ENCODE results near the gene GALNT13.

The GALNT13 gene

DNA sequence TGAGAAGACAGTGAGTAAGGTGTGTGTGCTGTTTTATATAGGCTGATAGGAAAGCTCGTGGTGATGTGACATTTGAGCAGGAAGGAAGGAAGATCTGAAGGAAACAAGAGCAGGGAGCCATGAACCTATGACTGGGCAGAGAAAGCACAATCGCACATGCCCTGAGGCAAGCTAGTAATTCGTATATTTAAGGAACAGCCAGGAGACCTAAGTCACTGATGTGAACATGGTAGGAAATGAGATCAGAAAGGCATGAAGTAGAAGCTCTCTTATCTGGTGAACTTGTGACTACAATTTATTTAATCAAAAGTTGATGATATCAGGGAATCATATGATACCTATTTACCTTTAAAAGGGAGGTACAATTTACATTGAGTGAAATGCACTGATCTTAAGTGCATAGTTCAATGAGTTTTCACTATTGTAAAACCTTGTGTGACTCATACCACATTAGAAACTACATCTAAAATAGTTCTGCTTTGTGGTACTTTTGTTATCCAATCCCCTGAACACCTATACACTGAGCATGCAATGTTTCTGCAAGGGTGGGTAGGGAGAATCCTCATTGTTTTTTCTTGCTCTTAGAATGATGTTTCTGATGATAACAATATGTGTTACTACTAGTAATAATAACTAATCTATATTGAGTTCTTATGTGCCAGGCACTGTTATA is 67.5 kb downstream of the GALNT13 start:
- no peak for TF ChIP-seq EZH2 (optimal IDR thresholded peaks at IDR 0.05; ENCODE audit: low read depth, low read length)
- no peak for TF ChIP-seq EZH2phosphoT487 (IDR thresholded peaks at IDR 0.05; ENCODE audit: low read length)
- no peak for TF ChIP-seq CTCF (IDR thresholded peaks at IDR 0.05; ENCODE audit: low read length)
- Histone ChIP-seq H4K20me1 (ENCODE audit: insufficient read depth, low read length) (no peaks in the 10 kb centered on the region), H3K27me3 (replicated peaks; ENCODE audit: insufficient read depth, low read length) (no peaks in the 10 kb centered on the region), H3K4me3 (ENCODE audit: low read length) (no peak overlapping the region), H3K9ac (ENCODE audit: low read length) (no peak overlapping the region), H3K79me2 (ENCODE audit: low read length) (no peaks in the 10 kb centered on the region), H3K9me2 (replicated peaks; ENCODE audit: insufficient read depth, low read length) (no peaks in the 10 kb centered on the region), H3F3A (ENCODE audit: insufficient read depth, low read length) (no peaks in the 10 kb centered on the region), H3K27ac (ENCODE audit: low read length) (no peak overlapping the region), H3K4me2 (ENCODE audit: low read depth, low read length) (no peak overlapping the region), H3K4me1 (ENCODE audit: low read length) (no peaks in the 10 kb centered on the region), H3K36me3 (replicated peaks; ENCODE audit: insufficient read depth, low read length) (no peaks in the 10 kb centered on the region), H3K9me3 (replicated peaks; ENCODE audit: insufficient read depth, low read length) (no peaks in the 10 kb centered on the region), H2AFZ (ENCODE audit: low read length) (no peak overlapping the region)
- no peak for DNase-seq

GRCh38 chr2:153940511-153940910 is 68.8 kb downstream of the GALNT13 start:
- H3K79me2 ChIP-seq (ENCODE audit: low read length) = no peaks in the 10 kb centered on the region
- H3K4me2 ChIP-seq (ENCODE audit: low read depth, low read length) = no peak overlapping the region
- H4K20me1 ChIP-seq (ENCODE audit: insufficient read depth, low read length) = no peaks in the 10 kb centered on the region

DNA sequence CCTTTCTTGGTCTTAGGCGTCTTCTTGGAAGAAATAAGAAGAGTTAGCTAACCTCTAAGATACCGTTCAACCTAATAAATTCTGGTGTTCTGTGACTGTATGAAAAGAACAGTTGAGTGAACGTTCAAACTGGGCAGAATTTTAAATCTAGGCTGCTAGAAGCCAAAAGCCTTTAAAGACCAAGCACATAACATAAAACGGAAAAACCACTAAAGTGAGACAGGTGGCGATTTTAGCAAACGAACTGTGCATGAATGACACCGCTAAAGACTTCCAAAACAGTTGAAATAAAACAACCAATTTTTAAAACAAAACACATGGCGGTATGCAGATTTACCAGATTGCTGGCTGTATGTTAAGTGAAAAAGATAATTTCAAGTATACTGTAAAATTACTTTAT is 73.1 kb downstream of the GALNT13 start:
- no peaks in the 10 kb centered on the region for H3K4me1 ChIP-seq (ENCODE audit: low read length)
- no peak for DNase-seq
- H3K9me2 ChIP-seq (replicated peaks; ENCODE audit: insufficient read depth, low read length) = no peaks in the 10 kb centered on the region
- H3K9me3 ChIP-seq (replicated peaks; ENCODE audit: insufficient read depth, low read length) = no peaks in the 10 kb centered on the region
- no peak overlapping the region for H2AFZ ChIP-seq (ENCODE audit: low read length)
- TF ChIP-seq EZH2phosphoT487 (IDR thresholded peaks at IDR 0.05; ENCODE audit: low read length) = no peak
- H3F3A ChIP-seq (ENCODE audit: insufficient read depth, low read length) = no peaks in the 10 kb centered on the region
- H3K4me2 ChIP-seq (ENCODE audit: low read depth, low read length) = no peak overlapping the region
- no peak overlapping the region for H3K4me3 ChIP-seq (ENCODE audit: low read length)
- no peak overlapping the region for H3K9ac ChIP-seq (ENCODE audit: low read length)
- no peaks in the 10 kb centered on the region for H3K79me2 ChIP-seq (ENCODE audit: low read length)
- no peaks in the 10 kb centered on the region for H3K36me3 ChIP-seq (replicated peaks; ENCODE audit: insufficient read depth, low read length)
- H3K27ac ChIP-seq (ENCODE audit: low read length) = no peak overlapping the region
- no peaks in the 10 kb centered on the region for H3K27me3 ChIP-seq (replicated peaks; ENCODE audit: insufficient read depth, low read length)
- H4K20me1 ChIP-seq (ENCODE audit: insufficient read depth, low read length) = no peaks in the 10 kb centered on the region

More at GRCh38 chr2:153940511-153940910, 68.8 kb downstream of the GALNT13 start:
- Histone ChIP-seq H3K9me2 (replicated peaks; ENCODE audit: insufficient read depth, low read length) (no peaks in the 10 kb centered on the region), H3K4me1 (ENCODE audit: low read length) (no peaks in the 10 kb centered on the region), H2AFZ (ENCODE audit: low read length) (no peak overlapping the region), H3K9me3 (replicated peaks; ENCODE audit: insufficient read depth, low read length) (no peaks in the 10 kb centered on the region), H3F3A (ENCODE audit: insufficient read depth, low read length) (no peaks in the 10 kb centered on the region), H3K27me3 (replicated peaks; ENCODE audit: insufficient read depth, low read length) (no peaks in the 10 kb centered on the region), H3K4me3 (ENCODE audit: low read length) (no peak overlapping the region), H3K9ac (ENCODE audit: low read length) (no peak overlapping the region), H3K36me3 (replicated peaks; ENCODE audit: insufficient read depth, low read length) (no peaks in the 10 kb centered on the region), H3K27ac (ENCODE audit: low read length) (no peak overlapping the region)
- TF ChIP-seq EZH2phosphoT487 (IDR thresholded peaks at IDR 0.05; ENCODE audit: low read length) (no peak), CTCF (IDR thresholded peaks at IDR 0.05; ENCODE audit: low read length) (no peak), EZH2 (optimal IDR thresholded peaks at IDR 0.05; ENCODE audit: low read depth, low read length) (no peak)
- no peak for DNase-seq

DNA sequence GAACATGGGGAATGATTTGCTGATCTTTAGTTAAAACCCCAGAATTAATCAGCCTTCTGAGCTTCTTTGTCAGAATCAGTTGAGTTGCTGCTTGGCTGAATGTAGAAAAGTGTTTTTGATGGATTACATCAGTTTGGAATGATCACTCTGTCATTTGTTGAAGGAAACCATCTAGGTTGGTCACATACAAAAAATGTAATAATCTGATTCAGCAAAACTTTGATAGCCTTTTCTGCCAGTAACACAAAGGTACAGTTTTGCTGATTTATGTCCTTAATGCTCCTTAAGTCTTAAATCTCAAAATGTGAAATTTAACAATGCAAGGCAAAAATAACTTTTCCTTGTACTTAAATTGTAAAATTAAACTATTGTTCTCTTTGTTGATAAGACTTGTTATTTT is 74.3 kb downstream of the GALNT13 start:
- H3K4me1 ChIP-seq (ENCODE audit: low read length) = no peaks in the 10 kb centered on the region
- H3K27me3 ChIP-seq (replicated peaks; ENCODE audit: insufficient read depth, low read length) = no peaks in the 10 kb centered on the region
- H3K4me2 ChIP-seq (ENCODE audit: low read depth, low read length) = no peak overlapping the region
- H3K79me2 ChIP-seq (ENCODE audit: low read length) = no peaks in the 10 kb centered on the region
- TF ChIP-seq CTCF (IDR thresholded peaks at IDR 0.05; ENCODE audit: low read length) (no peak), EZH2 (optimal IDR thresholded peaks at IDR 0.05; ENCODE audit: low read depth, low read length) (no peak), EZH2phosphoT487 (IDR thresholded peaks at IDR 0.05; ENCODE audit: low read length) (no peak)
- no peak overlapping the region for H3K9ac ChIP-seq (ENCODE audit: low read length)
- H3K27ac ChIP-seq (ENCODE audit: low read length) = no peak overlapping the region
- no peaks in the 10 kb centered on the region for H4K20me1 ChIP-seq (ENCODE audit: insufficient read depth, low read length)
- no peak overlapping the region for H3K4me3 ChIP-seq (ENCODE audit: low read length)
- no peak for DNase-seq
- H3K36me3 ChIP-seq (replicated peaks; ENCODE audit: insufficient read depth, low read length) = no peaks in the 10 kb centered on the region
- no peak overlapping the region for H2AFZ ChIP-seq (ENCODE audit: low read length)
- no peaks in the 10 kb centered on the region for H3K9me2 ChIP-seq (replicated peaks; ENCODE audit: insufficient read depth, low read length)
- no peaks in the 10 kb centered on the region for H3K9me3 ChIP-seq (replicated peaks; ENCODE audit: insufficient read depth, low read length)
- no peaks in the 10 kb centered on the region for H3F3A ChIP-seq (ENCODE audit: insufficient read depth, low read length)

Data from MM.1S (cell line).